ENCODE results near the gene CCL4.

The CCL4 gene

GRCh38 chr17:36131931-36132330 lies 28.3 kb downstream of the CCL4 start:
- in situ Hi-C loops (cut with HindIII; ENCODE audit: low sequenced_read_pairs): no loop called here
- no peak for TF ChIP-seq CTCF (IDR thresholded peaks at IDR 0.05; ENCODE audit: low read depth, low read length)
- H3K4me3 ChIP-seq (ENCODE audit: low read depth, low read length): no peak overlapping the region
- DNase-seq (ENCODE audit: low read depth, low spot score): no peak

- TF ChIP-seq CTCF (IDR thresholded peaks at IDR 0.05; ENCODE audit: low read depth, low read length): no peak
- in situ Hi-C loops (cut with HindIII; ENCODE audit: low sequenced_read_pairs): no loop called here
- H3K4me3 ChIP-seq (ENCODE audit: low read depth, low read length): no peak overlapping the region
These were observed 28.8 kb downstream of the CCL4 start for GRCh38 chr17:36132421-36132831.

GRCh38 chr17:36133602-36134236 lies 30.1 kb downstream of the CCL4 start:
- peak; percentile 78 for DNase-seq (ENCODE audit: low read depth, low spot score)
- no peak for TF ChIP-seq CTCF (IDR thresholded peaks at IDR 0.05; ENCODE audit: low read depth, low read length)
- H3K4me3 ChIP-seq (ENCODE audit: low read depth, low read length): no peak overlapping the region
- in situ Hi-C loops (cut with HindIII; ENCODE audit: low sequenced_read_pairs): no loop called here

More at GRCh38 chr17:36132421-36132831, 28.8 kb downstream of the CCL4 start:
- no peak for DNase-seq (ENCODE audit: low read depth, low spot score)

GRCh38 chr17:36135465-36135864 lies 31.8 kb downstream of the CCL4 start:
- no peak overlapping the region for H3K4me3 ChIP-seq (ENCODE audit: low read depth, low read length)
- no peak for TF ChIP-seq CTCF (IDR thresholded peaks at IDR 0.05; ENCODE audit: low read depth, low read length)
- no peak for DNase-seq (ENCODE audit: low read depth, low spot score)
- in situ Hi-C loops (cut with HindIII; ENCODE audit: low sequenced_read_pairs): no loop called here

GRCh38 chr17:36136036-36136435 lies 32.4 kb downstream of the CCL4 start:
- no peak overlapping the region for H3K4me3 ChIP-seq (ENCODE audit: low read depth, low read length)
- in situ Hi-C loops (cut with HindIII; ENCODE audit: low sequenced_read_pairs): no loop called here
- no peak for TF ChIP-seq CTCF (IDR thresholded peaks at IDR 0.05; ENCODE audit: low read depth, low read length)
- DNase-seq (ENCODE audit: low read depth, low spot score): no peak

- in situ Hi-C loops (cut with HindIII; ENCODE audit: low sequenced_read_pairs): no loop called here
- no peak for DNase-seq (ENCODE audit: low read depth, low spot score)
- no peak overlapping the region for H3K4me3 ChIP-seq (ENCODE audit: low read depth, low read length)
- TF ChIP-seq CTCF (IDR thresholded peaks at IDR 0.05; ENCODE audit: low read depth, low read length): no peak
These were observed 32.8 kb downstream of the CCL4 start for GRCh38 chr17:36136439-36136838.

Measured in astrocyte of the spinal cord (primary cell).